ENCODE measurements around the gene ENPP1.
A peak's percentile ranks its signal among the peaks of the same experiment; 100 is the strongest.

The ENPP1 gene

GRCh38 chr6:131782764-131783163 is 25.1 kb upstream of the ENPP1 start:
- Histone ChIP-seq H3K4me3 (ENCODE audit: low read length) (no peak overlapping the region), H3K79me2 (ENCODE audit: control insufficient read depth, low read length) (no peaks in the 10 kb centered on the region), H3K27me3 (ENCODE audit: control insufficient read depth, low read length) (no peaks in the 10 kb centered on the region), H3K4me1 (ENCODE audit: control insufficient read depth, low read length) (no peaks in the 10 kb centered on the region), H4K20me1 (ENCODE audit: control insufficient read depth, insufficient read depth, low read depth, low read length) (no peaks in the 10 kb centered on the region), H3K36me3 (ENCODE audit: control insufficient read depth, low read length) (no peaks in the 10 kb centered on the region), H3K9me3 (ENCODE audit: control insufficient read depth, insufficient read depth, low read length) (no peaks in the 10 kb centered on the region), H3F3A (ENCODE audit: control insufficient read depth, insufficient read depth) (no peaks in the 10 kb centered on the region), H3K27ac (ENCODE audit: low read depth, low read length) (no peak overlapping the region), H3K9me2 (replicated peaks; ENCODE audit: control insufficient read depth, low read length) (no peaks in the 10 kb centered on the region), H3K4me2 (ENCODE audit: low read length) (no peak overlapping the region)
- TF ChIP-seq EZH2phosphoT487 (IDR thresholded peaks at IDR 0.05; ENCODE audit: borderline replicate concordance, low read length) (no peak), CTCF (IDR thresholded peaks at IDR 0.05; ENCODE audit: low read depth, low read length, poor library complexity, severe bottlenecking) (peak; percentile 35)

DNA sequence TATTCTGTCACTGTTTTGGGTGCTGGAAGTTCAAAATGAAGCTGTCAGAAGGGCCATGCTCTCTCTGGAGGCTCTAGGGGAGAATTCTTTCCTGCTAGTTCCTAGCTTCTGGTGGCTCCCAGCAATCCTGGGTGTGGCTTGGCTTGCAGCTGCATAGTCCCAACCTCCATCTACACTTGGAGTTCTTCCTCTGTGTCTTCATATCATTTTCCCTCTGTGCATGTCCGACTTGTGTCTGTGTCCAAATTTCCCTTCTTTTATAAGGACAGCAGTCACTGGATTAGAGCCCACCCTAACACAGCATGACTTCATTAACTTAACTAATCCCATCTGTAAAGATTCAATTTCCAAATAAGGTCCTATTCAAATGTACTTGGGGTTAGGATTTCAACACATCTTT is 23.3 kb upstream of the ENPP1 start:
- Histone ChIP-seq H4K20me1 (ENCODE audit: control insufficient read depth, insufficient read depth, low read depth, low read length) (no peaks in the 10 kb centered on the region), H3K79me2 (ENCODE audit: control insufficient read depth, low read length) (no peaks in the 10 kb centered on the region), H3K4me3 (ENCODE audit: low read length) (no peak overlapping the region), H3K27me3 (ENCODE audit: control insufficient read depth, low read length) (no peaks in the 10 kb centered on the region), H3F3A (ENCODE audit: control insufficient read depth, insufficient read depth) (no peaks in the 10 kb centered on the region), H3K27ac (ENCODE audit: low read depth, low read length) (no peak overlapping the region), H3K36me3 (ENCODE audit: control insufficient read depth, low read length) (no peaks in the 10 kb centered on the region), H3K9me2 (replicated peaks; ENCODE audit: control insufficient read depth, low read length) (no peaks in the 10 kb centered on the region), H3K4me2 (ENCODE audit: low read length) (no peak overlapping the region), H3K9me3 (ENCODE audit: control insufficient read depth, insufficient read depth, low read length) (no peaks in the 10 kb centered on the region), H3K4me1 (ENCODE audit: control insufficient read depth, low read length) (no peaks in the 10 kb centered on the region)
- TF ChIP-seq CTCF (IDR thresholded peaks at IDR 0.05; ENCODE audit: low read depth, low read length, poor library complexity, severe bottlenecking) (no peak), EZH2phosphoT487 (IDR thresholded peaks at IDR 0.05; ENCODE audit: borderline replicate concordance, low read length) (no peak)

GRCh38 chr6:131787079-131787478 is 20.7 kb upstream of the ENPP1 start:
- Histone ChIP-seq H3K4me3 (ENCODE audit: low read length) (no peak overlapping the region), H3K9me2 (replicated peaks; ENCODE audit: control insufficient read depth, low read length) (no peaks in the 10 kb centered on the region), H3K4me1 (ENCODE audit: control insufficient read depth, low read length) (no peaks in the 10 kb centered on the region), H3K4me2 (ENCODE audit: low read length) (no peak overlapping the region), H3F3A (ENCODE audit: control insufficient read depth, insufficient read depth) (no peaks in the 10 kb centered on the region), H3K9me3 (ENCODE audit: control insufficient read depth, insufficient read depth, low read length) (no peaks in the 10 kb centered on the region), H3K36me3 (ENCODE audit: control insufficient read depth, low read length) (no peaks in the 10 kb centered on the region), H3K27ac (ENCODE audit: low read depth, low read length) (no peak overlapping the region), H3K27me3 (ENCODE audit: control insufficient read depth, low read length) (no peaks in the 10 kb centered on the region), H4K20me1 (ENCODE audit: control insufficient read depth, insufficient read depth, low read depth, low read length) (no peaks in the 10 kb centered on the region), H3K79me2 (ENCODE audit: control insufficient read depth, low read length) (no peaks in the 10 kb centered on the region)
- TF ChIP-seq EZH2phosphoT487 (IDR thresholded peaks at IDR 0.05; ENCODE audit: borderline replicate concordance, low read length) (no peak), CTCF (IDR thresholded peaks at IDR 0.05; ENCODE audit: low read depth, low read length, poor library complexity, severe bottlenecking) (no peak)

All from DOHH2 (cell line).